GM12873 (cell line): ENCODE data around the gene CHRM5.

ENCODE experiments used
- TF ChIP-seq, protein P1 (sequence below): IDR thresholded peaks from 2 replicates; pipeline ENCODE4 v1.5.1; 2012; ENCODE audit warnings: low read depth, mild to moderate bottlenecking, moderate library complexity, low read length, control low read depth; ENCODE audit not compliant: insufficient read depth; ENCODE audit errors: missing control alignments

The CHRM5 gene

DNA sequence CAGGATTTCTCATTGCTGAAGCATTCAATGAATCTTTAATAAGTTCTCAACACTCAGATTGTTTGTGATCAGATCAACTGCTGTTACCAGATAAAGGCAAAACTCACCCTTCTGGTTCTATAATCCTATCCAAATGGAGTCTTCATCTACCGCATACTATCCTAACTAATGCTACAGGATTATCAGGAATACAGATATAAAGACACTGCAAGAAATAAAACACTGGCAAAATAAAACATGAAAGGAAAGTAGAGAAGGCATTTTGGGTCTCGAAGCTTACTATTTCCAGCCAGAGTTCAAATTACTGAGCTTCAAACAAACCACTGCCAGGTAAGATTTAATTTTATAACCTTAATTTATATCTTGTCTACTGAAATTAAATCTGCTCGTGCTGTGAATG, 524 bp downstream of the CHRM5 start:
- TF ChIP-seq, protein P1, sequence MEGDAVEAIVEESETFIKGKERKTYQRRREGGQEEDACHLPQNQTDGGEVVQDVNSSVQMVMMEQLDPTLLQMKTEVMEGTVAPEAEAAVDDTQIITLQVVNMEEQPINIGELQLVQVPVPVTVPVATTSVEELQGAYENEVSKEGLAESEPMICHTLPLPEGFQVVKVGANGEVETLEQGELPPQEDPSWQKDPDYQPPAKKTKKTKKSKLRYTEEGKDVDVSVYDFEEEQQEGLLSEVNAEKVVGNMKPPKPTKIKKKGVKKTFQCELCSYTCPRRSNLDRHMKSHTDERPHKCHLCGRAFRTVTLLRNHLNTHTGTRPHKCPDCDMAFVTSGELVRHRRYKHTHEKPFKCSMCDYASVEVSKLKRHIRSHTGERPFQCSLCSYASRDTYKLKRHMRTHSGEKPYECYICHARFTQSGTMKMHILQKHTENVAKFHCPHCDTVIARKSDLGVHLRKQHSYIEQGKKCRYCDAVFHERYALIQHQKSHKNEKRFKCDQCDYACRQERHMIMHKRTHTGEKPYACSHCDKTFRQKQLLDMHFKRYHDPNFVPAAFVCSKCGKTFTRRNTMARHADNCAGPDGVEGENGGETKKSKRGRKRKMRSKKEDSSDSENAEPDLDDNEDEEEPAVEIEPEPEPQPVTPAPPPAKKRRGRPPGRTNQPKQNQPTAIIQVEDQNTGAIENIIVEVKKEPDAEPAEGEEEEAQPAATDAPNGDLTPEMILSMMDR: no peak

DNA sequence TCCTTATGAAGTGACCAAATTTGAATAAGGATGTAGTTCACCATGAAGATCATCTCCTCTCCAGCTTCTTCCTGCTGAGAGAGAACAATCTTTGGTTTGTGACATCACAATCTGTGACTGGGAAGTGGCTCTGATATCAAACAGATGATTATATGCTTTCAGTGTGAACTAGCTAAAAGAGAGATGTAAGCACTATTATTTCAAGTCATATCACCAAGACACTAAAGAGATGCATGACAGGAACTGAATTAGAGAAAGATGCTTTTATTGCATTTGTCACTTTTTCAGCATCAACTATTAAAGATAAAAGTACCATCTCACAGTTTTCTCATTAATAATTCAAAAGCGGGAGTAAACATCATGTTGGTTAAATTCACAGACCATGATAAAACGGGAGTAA, 3.5 kb downstream of the CHRM5 start:
- TF ChIP-seq, protein P1: no peak

DNA sequence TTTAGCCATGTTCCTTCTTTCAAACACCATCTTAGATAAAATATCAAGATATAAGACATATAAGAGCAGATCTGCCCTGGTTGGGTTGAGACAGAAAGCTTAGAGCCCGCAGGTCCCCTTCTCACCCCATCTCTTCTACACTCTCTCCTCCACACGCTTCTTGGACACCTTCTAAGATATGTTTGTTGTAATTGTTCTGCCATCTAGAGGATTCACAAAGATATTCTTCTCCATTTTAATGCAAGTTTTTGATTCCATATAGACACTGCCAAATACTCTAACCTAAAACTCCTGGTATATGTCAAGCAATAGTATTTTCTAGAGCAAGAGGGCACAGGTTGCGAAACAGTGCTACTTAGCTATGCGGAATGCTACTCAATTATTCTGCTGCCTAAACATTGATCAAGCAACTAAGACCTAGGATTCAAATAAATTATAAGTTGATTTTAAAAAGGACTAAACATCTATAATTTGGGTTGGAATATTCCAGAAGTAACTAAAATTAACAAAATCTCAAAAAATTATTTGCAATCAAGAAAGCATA, 6.8 kb downstream of the CHRM5 start:
- TF ChIP-seq, protein P1: no peak

DNA sequence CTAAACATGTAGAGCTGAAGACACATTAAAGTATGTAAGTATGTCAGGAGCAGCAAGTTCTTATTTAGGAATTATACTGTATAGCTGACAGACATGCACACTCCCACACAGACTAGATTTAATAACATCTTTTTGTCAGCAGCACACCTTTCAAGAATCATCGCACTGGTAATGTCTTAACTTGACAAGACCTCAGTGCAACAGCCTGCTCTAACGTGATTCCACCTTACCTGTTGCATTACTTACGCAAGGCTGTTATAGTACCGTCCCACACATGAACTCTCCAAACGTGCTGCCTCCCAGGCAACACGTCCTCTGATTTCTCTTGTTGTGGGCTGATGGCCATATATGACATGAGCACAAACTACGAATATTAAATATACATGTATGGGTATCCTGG, 11.9 kb downstream of the CHRM5 start:
- TF ChIP-seq, protein P1: no peak

DNA sequence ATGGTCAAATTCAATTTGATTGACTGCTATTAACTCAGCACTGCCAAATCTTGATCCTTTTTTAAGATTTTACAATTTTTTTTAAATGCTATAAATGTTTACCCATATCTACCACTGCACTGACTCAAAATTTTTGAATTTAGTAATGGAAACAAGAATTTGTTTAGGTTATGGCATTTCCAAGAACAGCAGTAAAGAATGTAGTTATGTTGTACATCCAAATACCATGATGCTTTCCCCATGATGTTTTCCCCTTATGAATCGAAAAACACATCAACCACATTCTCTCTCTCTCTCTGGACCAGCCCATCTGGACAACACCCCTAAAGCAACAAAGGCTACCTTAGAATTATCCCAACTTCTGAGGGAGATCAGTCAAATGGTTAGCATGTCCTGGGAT, 14.2 kb downstream of the CHRM5 start:
- TF ChIP-seq, protein P1: no peak

DNA sequence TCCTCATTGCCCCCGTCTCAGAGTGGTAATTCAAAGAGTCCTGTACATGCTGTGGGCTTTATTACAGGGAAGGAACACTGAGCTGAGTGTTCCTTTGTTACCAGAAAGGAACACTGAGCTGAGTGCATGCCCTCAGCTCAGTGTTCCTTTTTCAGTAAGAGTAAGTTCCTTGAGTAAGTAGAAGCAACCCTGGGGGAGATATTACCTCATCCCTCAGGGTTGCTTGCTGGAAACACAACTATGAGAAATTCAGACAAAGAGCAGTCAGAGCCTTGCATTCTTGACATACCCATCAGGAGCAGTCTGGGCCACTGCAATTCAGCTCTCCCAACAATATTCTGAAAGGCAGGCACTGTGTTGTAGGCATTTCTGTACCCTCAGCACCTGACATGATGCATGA, 17.0 kb downstream of the CHRM5 start:
- TF ChIP-seq, protein P1: no peak

DNA sequence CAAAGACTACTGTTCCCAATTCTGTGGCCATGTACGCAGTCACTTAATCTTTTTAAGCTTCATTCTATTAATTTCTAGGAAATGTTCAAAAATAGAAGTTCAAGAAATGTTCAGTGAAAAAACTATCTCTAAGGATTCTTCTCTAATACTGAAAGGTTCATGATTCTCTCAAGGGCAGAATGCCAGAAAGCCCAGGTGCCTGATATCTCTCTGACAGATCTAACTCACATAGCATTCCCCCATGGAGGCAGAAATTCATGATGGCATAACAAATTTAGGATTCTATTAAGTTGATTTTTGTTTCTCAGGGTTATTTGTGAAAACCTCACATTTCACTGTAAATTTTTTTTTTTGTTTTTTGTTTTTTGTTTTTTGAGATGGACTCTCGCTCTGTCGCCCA, 17.5 kb downstream of the CHRM5 start:
- TF ChIP-seq, protein P1: no peak
